GM18907 (cell line): ENCODE measurements around the gene CHAT.

Source experiments
- ATAC-seq: cut with Tn5 transposase; IDR thresholded peaks from one replicate; pipeline ENCODE4 v1.9.1; 2021; ENCODE audit warnings: mild to moderate bottlenecking, moderate library complexity; ENCODE audit not compliant: unreplicated experiment

CHAT gene

GRCh38 chr10:49651039-49651835, 37.4 kb downstream of the CHAT start:
- no peak for ATAC-seq

- no peak for ATAC-seq
Observed at GRCh38 chr10:49651917-49652316, 38.1 kb downstream of the CHAT start.

DNA sequence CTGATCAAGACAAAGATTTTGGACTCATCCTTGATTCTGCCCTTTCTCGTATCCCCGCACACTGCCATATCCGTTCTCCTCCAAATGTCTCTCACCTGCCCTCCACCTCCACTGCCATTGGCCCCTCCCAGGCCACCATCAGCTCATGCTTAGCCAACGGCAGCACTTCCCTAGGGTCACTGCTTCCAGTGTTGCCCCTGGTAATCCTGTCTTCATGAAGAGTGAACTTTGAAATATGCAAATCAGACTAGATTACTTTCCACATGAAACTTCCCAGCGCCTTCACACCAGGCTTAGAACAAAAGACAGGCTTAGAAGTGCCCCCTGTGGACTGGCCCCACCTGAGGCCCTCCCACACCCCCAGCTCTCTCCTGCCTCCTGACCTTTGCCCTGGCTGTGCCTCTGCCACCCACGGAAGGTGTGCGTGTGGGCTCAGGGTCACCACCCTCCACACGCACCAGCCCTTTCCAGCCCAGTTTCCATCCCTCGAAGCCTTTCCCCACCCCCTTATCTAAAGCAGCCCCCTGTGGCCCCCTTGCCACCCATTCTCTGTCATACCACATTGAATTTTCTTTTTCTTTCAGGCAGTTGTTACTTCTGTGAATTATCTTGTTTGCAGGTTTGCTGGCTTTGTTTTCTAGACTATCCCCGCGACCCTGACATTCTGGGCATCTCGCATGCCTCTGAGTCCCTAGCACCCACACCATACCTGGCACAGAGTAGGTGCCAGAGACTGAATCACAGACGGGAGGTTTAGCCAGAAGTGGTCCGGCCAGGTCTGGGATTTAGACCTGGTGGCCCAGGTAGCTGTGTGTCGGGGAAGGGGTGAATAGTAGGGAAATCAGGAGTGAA, 38.8 kb downstream of the CHAT start:
- no peak for ATAC-seq

DNA sequence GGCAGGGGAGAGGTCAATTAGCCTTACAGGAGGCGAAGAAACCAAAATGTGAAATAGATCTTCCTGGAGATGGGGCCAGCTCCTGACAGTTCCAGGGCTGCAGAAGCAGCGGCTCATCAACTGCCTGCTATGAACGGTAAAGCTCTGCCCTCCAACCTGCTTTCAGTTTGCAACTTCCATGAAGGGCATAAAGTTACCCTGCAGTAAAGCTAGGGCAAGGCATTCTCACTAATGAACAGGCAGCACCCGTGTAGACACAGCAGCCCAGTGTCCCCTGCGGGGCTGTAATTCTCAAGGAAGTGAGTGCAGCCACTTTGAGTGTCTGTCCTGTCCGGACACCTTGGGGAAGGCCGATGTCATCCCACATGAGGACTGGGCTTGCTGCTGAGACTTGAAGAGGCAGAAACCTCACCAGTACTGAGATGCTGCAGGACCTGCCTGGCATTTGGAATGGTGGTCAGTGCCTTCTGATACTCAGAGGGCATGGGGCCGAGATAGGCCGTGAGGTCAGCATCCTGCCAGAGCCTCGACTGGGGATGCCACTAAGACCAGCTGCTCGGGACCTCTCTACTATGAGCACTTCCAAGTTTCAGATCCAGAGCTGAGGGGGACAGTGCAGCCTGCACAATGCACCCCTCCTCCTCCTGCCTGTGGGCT, 39.6 kb downstream of the CHAT start:
- ATAC-seq, result no peak

- ATAC-seq, result no peak
Observed at GRCh38 chr10:49654036-49654693, 40.3 kb downstream of the CHAT start.

DNA sequence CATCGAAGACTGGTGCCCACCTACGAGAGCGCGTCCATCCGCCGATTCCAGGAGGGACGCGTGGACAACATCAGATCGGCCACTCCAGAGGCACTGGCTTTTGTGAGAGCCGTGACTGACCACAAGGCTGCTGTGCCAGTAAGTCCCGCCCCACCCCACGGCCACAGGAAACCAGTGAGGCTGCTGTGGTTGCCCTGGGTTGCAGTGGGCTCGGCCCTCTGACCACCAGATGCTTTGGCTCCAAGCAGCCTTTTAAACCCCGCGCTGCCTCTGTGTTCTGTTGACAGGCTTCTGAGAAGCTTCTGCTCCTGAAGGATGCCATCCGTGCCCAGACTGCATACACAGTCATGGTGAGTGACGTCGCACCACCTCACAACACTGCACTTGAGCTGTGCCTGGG, 41.3 kb downstream of the CHAT start:
- no peak for ATAC-seq

- ATAC-seq, result no peak
Observed at GRCh38 chr10:49656845-49657493, 43.1 kb downstream of the CHAT start.

- no peak for ATAC-seq
Observed at GRCh38 chr10:49657606-49658005, 43.8 kb downstream of the CHAT start.

DNA sequence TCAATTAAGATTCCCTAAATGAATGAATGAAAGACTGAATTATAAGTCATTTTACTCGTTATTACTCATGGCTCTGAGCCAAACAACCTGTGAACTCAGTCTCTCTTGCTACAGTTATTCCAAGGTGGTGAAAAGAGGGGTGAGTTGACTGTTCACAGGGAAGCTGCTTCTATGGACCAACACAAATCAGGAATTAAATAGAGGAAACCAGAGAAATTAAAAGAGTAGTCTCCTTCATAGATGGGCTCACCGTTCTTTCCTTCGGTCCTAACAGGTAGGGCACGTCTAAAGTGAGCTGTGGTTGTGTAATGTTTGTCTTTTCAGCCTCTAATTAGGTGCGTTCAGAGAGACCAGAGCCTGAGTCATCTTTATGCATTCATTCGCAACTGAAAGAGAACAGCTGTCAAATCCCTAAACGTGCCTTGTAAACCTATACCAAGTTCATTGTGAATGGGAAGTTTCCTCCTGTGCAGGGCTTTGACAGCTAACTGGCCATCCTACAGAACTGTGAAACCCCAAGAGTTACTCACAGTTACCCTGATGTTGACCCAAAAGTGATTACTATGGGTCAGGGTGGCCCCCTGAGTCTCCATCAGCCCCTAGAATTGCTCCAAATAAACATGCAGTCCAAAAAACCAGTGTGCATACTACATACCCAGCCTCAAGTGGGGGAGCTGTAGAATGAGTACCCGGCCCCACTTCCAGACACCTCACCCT, 47.5 kb downstream of the CHAT start:
- no peak for ATAC-seq

- ATAC-seq, result no peak
Observed at GRCh38 chr10:49662169-49662830, 48.5 kb downstream of the CHAT start.

GRCh38 chr10:49663596-49663995, 49.8 kb downstream of the CHAT start:
- no peak for ATAC-seq

DNA sequence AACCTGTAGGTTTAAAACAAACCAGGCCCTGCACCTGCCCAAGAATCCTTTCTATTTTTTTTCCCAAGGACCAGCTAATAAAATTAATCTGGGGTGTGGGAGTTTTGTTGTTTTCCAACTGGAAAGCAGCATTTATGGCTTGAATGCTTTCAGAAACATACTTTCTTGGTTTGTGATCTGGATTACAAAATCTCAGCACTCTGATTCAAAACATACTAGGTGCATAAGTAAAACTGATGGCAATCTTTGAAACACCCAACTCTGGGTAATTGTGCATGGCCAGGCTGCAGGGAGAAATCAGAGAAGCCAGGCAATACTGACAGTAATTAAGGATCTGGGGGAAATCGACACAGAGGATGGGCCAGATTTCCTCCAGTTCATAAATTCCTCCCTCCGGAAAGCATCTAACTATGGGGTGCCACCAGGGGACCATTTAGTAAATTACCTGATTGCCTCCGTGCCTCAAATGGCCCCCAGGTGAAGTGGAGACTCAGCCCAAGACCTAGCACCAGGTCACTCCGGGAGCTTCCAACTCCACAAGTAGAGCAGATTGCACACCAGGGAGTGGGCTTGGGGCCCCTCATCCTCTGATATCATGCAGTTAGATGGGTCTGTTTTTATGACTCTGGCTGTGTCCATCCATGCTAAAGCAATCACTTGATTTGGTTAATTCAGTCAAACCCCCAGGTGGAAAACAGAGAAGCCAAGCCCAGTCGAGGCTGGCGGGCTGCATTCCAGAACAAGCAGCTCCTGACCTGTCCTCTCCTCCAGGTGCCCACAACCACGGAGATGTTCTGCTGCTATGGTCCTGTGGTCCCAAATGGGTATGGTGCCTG, 50.4 kb downstream of the CHAT start:
- no peak for ATAC-seq

DNA sequence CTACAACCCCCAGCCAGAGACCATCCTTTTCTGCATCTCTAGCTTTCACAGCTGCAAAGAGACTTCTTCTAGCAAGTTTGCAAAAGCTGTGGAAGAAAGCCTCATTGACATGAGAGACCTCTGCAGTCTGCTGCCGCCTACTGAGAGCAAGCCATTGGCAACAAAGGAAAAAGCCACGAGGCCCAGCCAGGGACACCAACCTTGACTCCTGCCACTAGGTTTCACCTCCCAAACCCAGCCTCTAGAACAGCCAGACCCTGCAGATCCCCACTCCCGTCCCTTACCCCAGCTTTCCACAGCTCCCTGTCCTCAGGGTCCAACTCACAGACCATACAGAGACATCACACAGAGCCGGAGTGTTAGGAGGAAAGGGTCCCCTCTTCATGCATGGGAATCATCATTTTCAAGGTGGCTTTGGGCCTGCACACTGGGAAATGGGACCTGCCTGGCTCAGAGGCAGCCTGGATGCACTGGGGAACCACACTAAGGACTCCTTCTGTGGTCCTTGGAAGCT, 51.1 kb downstream of the CHAT start:
- ATAC-seq, result no peak

DNA sequence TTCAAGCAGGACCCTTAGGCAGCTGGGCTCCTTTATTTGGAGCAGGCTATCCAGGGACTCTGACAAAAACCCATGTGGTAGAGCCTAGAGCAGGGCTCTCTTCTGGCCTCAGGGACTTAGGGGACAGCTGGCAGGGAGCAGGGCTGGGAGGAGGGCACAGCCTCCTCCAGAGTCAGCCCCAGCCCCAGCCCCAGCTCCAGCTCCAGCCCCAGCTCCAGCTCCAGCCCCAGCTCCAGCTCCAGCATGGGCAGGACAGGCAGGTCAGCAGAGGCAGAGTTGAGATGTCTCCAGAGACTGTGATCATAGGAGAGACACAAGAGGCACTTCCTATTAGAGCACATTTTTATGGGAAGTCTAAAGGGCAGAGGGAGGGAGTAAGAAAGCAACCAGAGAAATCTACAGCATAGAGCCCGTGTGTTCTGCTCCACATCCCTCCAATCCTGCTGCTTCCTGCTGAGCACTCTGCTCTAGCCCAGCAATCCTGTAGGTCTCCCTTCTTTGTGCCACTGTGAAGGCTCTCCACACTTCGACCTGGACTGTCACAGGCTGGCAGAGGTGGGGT, 52.3 kb downstream of the CHAT start:
- no peak for ATAC-seq

DNA sequence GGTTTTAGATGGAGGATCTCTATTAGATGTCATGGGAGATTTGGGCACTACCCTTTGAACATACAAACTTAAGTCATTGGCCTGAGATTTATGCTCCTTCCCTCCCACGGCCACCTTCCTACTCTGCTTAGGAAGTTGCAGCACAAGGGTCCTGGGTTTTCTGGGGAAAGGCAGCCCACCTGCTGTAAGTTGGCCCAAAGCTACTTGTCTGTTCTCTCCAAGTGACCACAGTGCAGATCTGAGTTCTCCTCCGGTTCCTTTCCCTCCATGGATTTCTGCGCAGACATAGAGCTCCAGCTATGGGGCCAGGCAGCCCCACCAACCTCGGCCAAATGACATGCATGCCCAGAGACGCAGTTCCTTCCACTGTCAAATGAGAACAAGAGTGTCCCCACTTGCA, 52.8 kb downstream of the CHAT start:
- ATAC-seq, result no peak

DNA sequence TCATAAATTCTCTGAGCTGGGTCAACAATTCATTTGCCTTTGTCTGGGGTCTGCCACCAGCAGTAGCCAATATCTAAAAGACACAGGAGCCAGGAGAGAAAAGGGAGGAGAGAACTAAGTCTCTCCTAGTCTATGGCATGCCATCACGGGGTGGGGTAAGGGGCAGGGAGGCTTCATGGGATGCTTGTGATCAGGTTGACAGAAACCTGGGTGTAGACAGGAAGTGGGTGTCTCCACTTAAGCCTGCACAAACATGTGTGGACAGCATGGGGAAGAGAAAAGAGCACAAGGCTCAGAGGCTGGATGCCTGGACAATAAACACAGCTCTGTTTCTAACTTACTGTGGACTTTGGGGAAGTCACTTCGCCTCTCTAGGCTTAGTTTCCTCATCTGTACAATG, 54.2 kb downstream of the CHAT start:
- ATAC-seq, result no peak

- no peak for ATAC-seq
Observed at GRCh38 chr10:49668684-49669083, 54.8 kb downstream of the CHAT start.
